Measurements from ENCODE around the gene IGF2R.

DNA sequence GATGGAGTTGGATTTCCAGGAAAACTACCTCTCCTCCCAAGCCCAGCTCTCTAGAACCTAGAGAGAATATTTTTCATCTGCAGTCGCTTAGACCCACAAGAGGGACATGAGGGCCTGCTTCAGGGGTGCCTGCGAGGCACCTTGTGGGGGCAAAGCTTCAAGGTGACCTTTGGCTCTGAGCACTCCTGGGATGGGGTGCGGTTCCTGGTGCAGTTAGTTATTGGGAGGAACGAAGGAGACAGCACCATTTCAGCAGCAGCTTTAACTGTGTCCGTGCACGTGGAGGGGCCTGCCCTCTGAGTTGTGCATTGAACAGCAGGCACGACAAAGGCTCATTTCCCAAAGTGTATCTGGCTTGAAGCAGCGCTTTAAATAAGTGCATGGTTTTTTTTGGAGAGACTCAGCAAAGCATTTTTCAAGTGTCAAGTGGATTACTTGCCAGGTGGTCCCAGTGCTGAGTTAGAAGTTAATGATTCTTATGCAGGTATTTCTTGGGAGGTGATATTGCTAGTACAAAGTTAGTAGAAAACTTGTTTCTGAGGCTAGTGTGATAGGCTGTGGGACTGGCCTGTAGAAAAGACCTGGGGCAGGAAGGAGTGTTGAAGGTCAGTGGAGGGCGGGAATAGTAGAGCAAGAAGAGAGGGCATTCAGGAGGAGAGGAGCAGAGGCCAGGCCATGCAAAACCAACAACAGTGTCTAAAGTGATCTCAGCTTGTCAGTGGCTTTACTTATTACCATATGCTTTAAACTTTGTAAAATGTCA, 3.8 kb downstream of the IGF2R start:
- TF ChIP-seq, protein P1, sequence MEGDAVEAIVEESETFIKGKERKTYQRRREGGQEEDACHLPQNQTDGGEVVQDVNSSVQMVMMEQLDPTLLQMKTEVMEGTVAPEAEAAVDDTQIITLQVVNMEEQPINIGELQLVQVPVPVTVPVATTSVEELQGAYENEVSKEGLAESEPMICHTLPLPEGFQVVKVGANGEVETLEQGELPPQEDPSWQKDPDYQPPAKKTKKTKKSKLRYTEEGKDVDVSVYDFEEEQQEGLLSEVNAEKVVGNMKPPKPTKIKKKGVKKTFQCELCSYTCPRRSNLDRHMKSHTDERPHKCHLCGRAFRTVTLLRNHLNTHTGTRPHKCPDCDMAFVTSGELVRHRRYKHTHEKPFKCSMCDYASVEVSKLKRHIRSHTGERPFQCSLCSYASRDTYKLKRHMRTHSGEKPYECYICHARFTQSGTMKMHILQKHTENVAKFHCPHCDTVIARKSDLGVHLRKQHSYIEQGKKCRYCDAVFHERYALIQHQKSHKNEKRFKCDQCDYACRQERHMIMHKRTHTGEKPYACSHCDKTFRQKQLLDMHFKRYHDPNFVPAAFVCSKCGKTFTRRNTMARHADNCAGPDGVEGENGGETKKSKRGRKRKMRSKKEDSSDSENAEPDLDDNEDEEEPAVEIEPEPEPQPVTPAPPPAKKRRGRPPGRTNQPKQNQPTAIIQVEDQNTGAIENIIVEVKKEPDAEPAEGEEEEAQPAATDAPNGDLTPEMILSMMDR (IDR thresholded peaks at IDR 0.05; ENCODE audit: low read depth, low read length): no peak
- TF ChIP-seq POLR2A (IDR thresholded peaks at IDR 0.05; ENCODE audit: extremely low read depth, insufficient read length): no peak
